Measurements from ENCODE around the gene ZNF574. TPM values are rescaled to one million over a fixed set of nuclear protein-coding genes. Genes with fewer than 3 reads are reported as not detected.
"Not testable (repeated sequence)": the region's sequence is repeated elsewhere in the genome, so short reads cannot be mapped to it uniquely, and the experiment has no call there.

ZNF574 gene
- total RNA-seq, 3 donors from 2014 or later: 11.2 to 17.5 (median 17.0) TPM

- Histone ChIP-seq H3K9me3 (no peaks in the 10 kb centered on the region), H3K4me1 (ENCODE audit: low read depth) (no peaks in the 10 kb centered on the region), H3K36me3 (ENCODE audit: low read depth) (no peaks in the 10 kb centered on the region), H3K4me3 (no peak overlapping the region)
- intact Hi-C loops (cut with DNase I, micrococcal nuclease): no loop called here
- ATAC-seq (no peak), DNase-seq (no peak)
- TF ChIP-seq CTCF (IDR thresholded peaks at IDR 0.05): no peak
Observed at GRCh38 chr19:42033413-42033812, 42.6 kb upstream of the ZNF574 start.

GRCh38 chr19:42034640-42035391 lies 41.1 kb upstream of the ZNF574 start:
- H3K9me3 ChIP-seq; H3K4me3 ChIP-seq; H3K4me1 ChIP-seq (ENCODE audit: low read depth); intact Hi-C loops (cut with DNase I, micrococcal nuclease); H3K36me3 ChIP-seq (ENCODE audit: low read depth): not testable (repeated sequence)
- DNase-seq: peak in 1 of 3 donors; percentile 60
- peak; percentile 49 for TF ChIP-seq CTCF (IDR thresholded peaks at IDR 0.05)
- ATAC-seq: peak; percentile 88

GRCh38 chr19:42037649-42038048 lies 38.3 kb upstream of the ZNF574 start:
- DNase-seq: no peak
- Histone ChIP-seq H3K36me3 (ENCODE audit: low read depth) (no peaks in the 10 kb centered on the region), H3K4me3 (no peak overlapping the region), H3K9me3 (no peaks in the 10 kb centered on the region), H3K4me1 (ENCODE audit: low read depth) (no peaks in the 10 kb centered on the region)
- no peak for TF ChIP-seq CTCF (IDR thresholded peaks at IDR 0.05)
- no peak for ATAC-seq
- intact Hi-C loops (cut with DNase I, micrococcal nuclease): no loop called here

- intact Hi-C loops (cut with DNase I, micrococcal nuclease): no loop called here
- Histone ChIP-seq H3K4me1 (ENCODE audit: low read depth) (no peaks in the 10 kb centered on the region), H3K4me3 (no peak overlapping the region), H3K9me3 (no peaks in the 10 kb centered on the region), H3K36me3 (ENCODE audit: low read depth) (no peaks in the 10 kb centered on the region)
- ATAC-seq: no peak
- no peak for TF ChIP-seq CTCF (IDR thresholded peaks at IDR 0.05)
- no peak for DNase-seq
Observed at GRCh38 chr19:42038666-42039065, 37.3 kb upstream of the ZNF574 start.

GRCh38 chr19:42040031-42040430 lies 35.9 kb upstream of the ZNF574 start:
- no peaks in the 10 kb centered on the region for H3K9me3 ChIP-seq
- DNase-seq (no peak), ATAC-seq (no peak)
- H3K36me3 ChIP-seq (ENCODE audit: low read depth): no peaks in the 10 kb centered on the region
- TF ChIP-seq CTCF (IDR thresholded peaks at IDR 0.05): no peak
- H3K4me3 ChIP-seq: no peak overlapping the region
- intact Hi-C loops (cut with DNase I, micrococcal nuclease): no loop called here
- H3K4me1 ChIP-seq (ENCODE audit: low read depth): no peaks in the 10 kb centered on the region

- intact Hi-C loops (cut with DNase I, micrococcal nuclease); H3K36me3 ChIP-seq (ENCODE audit: low read depth); DNase-seq; H3K4me3 ChIP-seq; H3K9me3 ChIP-seq; H3K4me1 ChIP-seq (ENCODE audit: low read depth); ATAC-seq: not testable (repeated sequence)
Observed at GRCh38 chr19:42040491-42040890, 35.5 kb upstream of the ZNF574 start.
